ENCODE measurements around the gene GAL.

Gene GAL

GRCh38 chr11:68707527-68707926, 23.2 kb downstream of the GAL start:
- peaks cover 16% of the 10 kb centered on the region for H3K27me3 ChIP-seq (ENCODE audit: low read depth, low read length)
- H4K20me1 ChIP-seq (ENCODE audit: insufficient read depth, low read length): no peaks in the 10 kb centered on the region
- no peak overlapping the region for H3K9ac ChIP-seq (ENCODE audit: low read length)
- no peak overlapping the region for H3K27ac ChIP-seq (ENCODE audit: low read length)
- no peak overlapping the region for H2AFZ ChIP-seq (ENCODE audit: low read depth, low read length)
- no peaks in the 10 kb centered on the region for H3K36me3 ChIP-seq (replicated peaks; ENCODE audit: low read depth, low read length)
- H3K79me2 ChIP-seq (ENCODE audit: low read length): no peaks in the 10 kb centered on the region
- TF ChIP-seq EZH2phosphoT487 (IDR thresholded peaks at IDR 0.05; ENCODE audit: low read depth) (no peak), CTCF (IDR thresholded peaks at IDR 0.05; ENCODE audit: low read depth, low read length) (no peak)
- no peaks in the 10 kb centered on the region for H3K9me3 ChIP-seq (ENCODE audit: insufficient read depth, low read length)
- no peak overlapping the region for H3K4me3 ChIP-seq (ENCODE audit: low read length)
- no peaks in the 10 kb centered on the region for H3K4me1 ChIP-seq (ENCODE audit: low read length)
- H3K4me2 ChIP-seq (ENCODE audit: low read length): no peak overlapping the region

- Histone ChIP-seq H3K4me1 (ENCODE audit: low read length) (no peaks in the 10 kb centered on the region), H3K9ac (ENCODE audit: low read length) (no peak overlapping the region), H3K4me2 (ENCODE audit: low read length) (no peak overlapping the region), H3K9me3 (ENCODE audit: insufficient read depth, low read length) (no peaks in the 10 kb centered on the region), H3K4me3 (ENCODE audit: low read length) (no peak overlapping the region), H3K36me3 (replicated peaks; ENCODE audit: low read depth, low read length) (no peaks in the 10 kb centered on the region), H4K20me1 (ENCODE audit: insufficient read depth, low read length) (no peaks in the 10 kb centered on the region), H2AFZ (ENCODE audit: low read depth, low read length) (no peak overlapping the region), H3K27me3 (ENCODE audit: low read depth, low read length) (peaks cover 11% of the 10 kb centered on the region), H3K27ac (ENCODE audit: low read length) (no peak overlapping the region), H3K79me2 (ENCODE audit: low read length) (no peaks in the 10 kb centered on the region)
- TF ChIP-seq CTCF (IDR thresholded peaks at IDR 0.05; ENCODE audit: low read depth, low read length): no peak
- no peak for TF ChIP-seq EZH2phosphoT487 (IDR thresholded peaks at IDR 0.05; ENCODE audit: low read depth)
Observed at GRCh38 chr11:68709062-68709461, 24.7 kb downstream of the GAL start.

GRCh38 chr11:68710409-68710808, 26.1 kb downstream of the GAL start:
- Histone ChIP-seq H3K27ac (ENCODE audit: low read length) (no peak overlapping the region), H4K20me1 (ENCODE audit: insufficient read depth, low read length) (no peaks in the 10 kb centered on the region), H3K4me2 (ENCODE audit: low read length) (no peak overlapping the region), H2AFZ (ENCODE audit: low read depth, low read length) (no peak overlapping the region), H3K9me3 (ENCODE audit: insufficient read depth, low read length) (no peaks in the 10 kb centered on the region), H3K36me3 (replicated peaks; ENCODE audit: low read depth, low read length) (no peaks in the 10 kb centered on the region), H3K4me3 (ENCODE audit: low read length) (no peak overlapping the region), H3K27me3 (ENCODE audit: low read depth, low read length) (peaks cover 11% of the 10 kb centered on the region), H3K4me1 (ENCODE audit: low read length) (no peaks in the 10 kb centered on the region), H3K79me2 (ENCODE audit: low read length) (no peaks in the 10 kb centered on the region), H3K9ac (ENCODE audit: low read length) (no peak overlapping the region)
- TF ChIP-seq EZH2phosphoT487 (IDR thresholded peaks at IDR 0.05; ENCODE audit: low read depth) (no peak), CTCF (IDR thresholded peaks at IDR 0.05; ENCODE audit: low read depth, low read length) (no peak)

GRCh38 chr11:68711114-68711513, 26.8 kb downstream of the GAL start:
- H3K27ac ChIP-seq (ENCODE audit: low read length): no peak overlapping the region
- no peak overlapping the region for H3K4me3 ChIP-seq (ENCODE audit: low read length)
- H3K27me3 ChIP-seq (ENCODE audit: low read depth, low read length): peaks cover 11% of the 10 kb centered on the region
- no peak overlapping the region for H2AFZ ChIP-seq (ENCODE audit: low read depth, low read length)
- TF ChIP-seq EZH2phosphoT487 (IDR thresholded peaks at IDR 0.05; ENCODE audit: low read depth) (no peak), CTCF (IDR thresholded peaks at IDR 0.05; ENCODE audit: low read depth, low read length) (no peak)
- H4K20me1 ChIP-seq (ENCODE audit: insufficient read depth, low read length): no peaks in the 10 kb centered on the region
- no peaks in the 10 kb centered on the region for H3K4me1 ChIP-seq (ENCODE audit: low read length)
- H3K9me3 ChIP-seq (ENCODE audit: insufficient read depth, low read length): no peaks in the 10 kb centered on the region
- no peak overlapping the region for H3K9ac ChIP-seq (ENCODE audit: low read length)
- H3K79me2 ChIP-seq (ENCODE audit: low read length): no peaks in the 10 kb centered on the region
- H3K4me2 ChIP-seq (ENCODE audit: low read length): no peak overlapping the region
- no peaks in the 10 kb centered on the region for H3K36me3 ChIP-seq (replicated peaks; ENCODE audit: low read depth, low read length)
